Dedifferentiated amniotic fluid mesenchymal stem cell (primary cell): ENCODE data around the gene CASP2.

ENCODE experiments used
- DNase-seq: peaks from one replicate; pipeline ENCODE4 v3.0.0-alpha.2; 2016; ENCODE audit errors: extremely low spot score

The CASP2 gene

GRCh38 chr7:143287935-143288826 is at the start of gene CASP2:
Gene CASP2 (plus strand): TSS chr7:143288351. CDS start chr7:143288456, 105 bp downstream.
- peak; percentile 89 for DNase-seq

GRCh38 chr7:143239813-143240212 is 48.3 kb upstream of the CASP2 start:
- DNase-seq: peak; percentile 34

- DNase-seq: peak; percentile 92
Observed at GRCh38 chr7:143240291-143241168, 47.6 kb upstream of the CASP2 start.

GRCh38 chr7:143242306-143242705 is 45.8 kb upstream of the CASP2 start:
- no peak for DNase-seq

- no peak for DNase-seq
Observed at GRCh38 chr7:143243111-143243510, 45.0 kb upstream of the CASP2 start.

GRCh38 chr7:143243614-143244013 is 44.5 kb upstream of the CASP2 start:
- DNase-seq: no peak

- DNase-seq: no peak
Observed at GRCh38 chr7:143244321-143244720, 43.8 kb upstream of the CASP2 start.

GRCh38 chr7:143245123-143245522 is 43.0 kb upstream of the CASP2 start:
- no peak for DNase-seq

GRCh38 chr7:143247372-143247771 is 40.8 kb upstream of the CASP2 start:
- no peak for DNase-seq

GRCh38 chr7:143248761-143249354 is 39.3 kb upstream of the CASP2 start:
- DNase-seq: no peak

- DNase-seq: no peak
Observed at GRCh38 chr7:143250199-143250598, 38.0 kb upstream of the CASP2 start.

GRCh38 chr7:143250822-143251221 is 37.3 kb upstream of the CASP2 start:
- no peak for DNase-seq

GRCh38 chr7:143252006-143252405 is 36.1 kb upstream of the CASP2 start:
- DNase-seq: no peak

- no peak for DNase-seq
Observed at GRCh38 chr7:143255564-143255963, 32.6 kb upstream of the CASP2 start.

GRCh38 chr7:143256325-143256724 is 31.8 kb upstream of the CASP2 start:
- DNase-seq: no peak

- DNase-seq: no peak
Observed at GRCh38 chr7:143256932-143257331, 31.2 kb upstream of the CASP2 start.

- no peak for DNase-seq
Observed at GRCh38 chr7:143257501-143257900, 30.6 kb upstream of the CASP2 start.

- no peak for DNase-seq
Observed at GRCh38 chr7:143258831-143259230, 29.3 kb upstream of the CASP2 start.

GRCh38 chr7:143259765-143260164 is 28.4 kb upstream of the CASP2 start:
- DNase-seq: no peak

GRCh38 chr7:143261901-143262300 is 26.2 kb upstream of the CASP2 start:
- no peak for DNase-seq

GRCh38 chr7:143263266-143264195 is 24.6 kb upstream of the CASP2 start, which contains the start of gene GSTK1:
Gene GSTK1 (plus strand): TSS chr7:143263441. CDS start chr7:143263514, 73 bp downstream.
- peak; percentile 48 for DNase-seq
